SK-N-MC (cell line): ENCODE data around the gene PCSK4.
"Not testable (repeated sequence)": the region's sequence is repeated elsewhere in the genome, so short reads cannot be mapped to it uniquely, and the experiment has no call there.

Experiments
- DNase-seq: peaks from one replicate; pipeline ENCODE4 v3.0.0-alpha.2; 2011; ENCODE audit warnings: low read depth, low spot score
- H3K27ac ChIP-seq: fragments of 200-600 bp; sonication (generic); 2 replicates; pipeline ENCODE4 v1.5.1; 2016; ENCODE audit warnings: mixed run types
- H3K36me3 ChIP-seq: fragments of 200-600 bp; sonication (generic); 2 replicates; pipeline ENCODE4 v1.6.1; 2017; ENCODE audit warnings: antibody characterized with exemption, low read length, mixed read lengths; ENCODE audit not compliant: insufficient read depth
- H3K4me3 ChIP-seq: fragments of 200-600 bp; sonication (generic); 2 replicates; pipeline ENCODE4 v1.5.1; 2016
- H3K9ac ChIP-seq: fragments of 200-600 bp; sonication (generic); 2 replicates; pipeline ENCODE4 v1.8.0; 2017; ENCODE audit warnings: mixed run types, mixed read lengths; ENCODE audit not compliant: insufficient read length
- H3K9me3 ChIP-seq: fragments of 200-600 bp; sonication (generic); 2 replicates; pipeline ENCODE4 v1.6.1; 2017; ENCODE audit warnings: low read depth, mild to moderate bottlenecking, antibody characterized with exemption, low read length, moderate library complexity, mixed read lengths
- EZH2 ChIP-seq: fragments of 200-600 bp; sonication (generic); IDR thresholded peaks from one replicate; pipeline ENCODE4 v1.6.1; 2017; ENCODE audit warnings: antibody characterized with exemption
- FOXP2 ChIP-seq: optimal IDR thresholded peaks from 2 replicates; pipeline ENCODE3; 2011; ENCODE audit warnings: mild to moderate bottlenecking, moderate library complexity; ENCODE audit not compliant: insufficient read depth; ENCODE audit errors: extremely low read length, control extremely low read depth
- POLR2AphosphoS5 ChIP-seq: IDR thresholded peaks from 2 replicates; pipeline ENCODE4 v1.6.1; 2012; ENCODE audit warnings: mild to moderate bottlenecking, low read depth, low read length, borderline replicate concordance

PCSK4 gene

DNA sequence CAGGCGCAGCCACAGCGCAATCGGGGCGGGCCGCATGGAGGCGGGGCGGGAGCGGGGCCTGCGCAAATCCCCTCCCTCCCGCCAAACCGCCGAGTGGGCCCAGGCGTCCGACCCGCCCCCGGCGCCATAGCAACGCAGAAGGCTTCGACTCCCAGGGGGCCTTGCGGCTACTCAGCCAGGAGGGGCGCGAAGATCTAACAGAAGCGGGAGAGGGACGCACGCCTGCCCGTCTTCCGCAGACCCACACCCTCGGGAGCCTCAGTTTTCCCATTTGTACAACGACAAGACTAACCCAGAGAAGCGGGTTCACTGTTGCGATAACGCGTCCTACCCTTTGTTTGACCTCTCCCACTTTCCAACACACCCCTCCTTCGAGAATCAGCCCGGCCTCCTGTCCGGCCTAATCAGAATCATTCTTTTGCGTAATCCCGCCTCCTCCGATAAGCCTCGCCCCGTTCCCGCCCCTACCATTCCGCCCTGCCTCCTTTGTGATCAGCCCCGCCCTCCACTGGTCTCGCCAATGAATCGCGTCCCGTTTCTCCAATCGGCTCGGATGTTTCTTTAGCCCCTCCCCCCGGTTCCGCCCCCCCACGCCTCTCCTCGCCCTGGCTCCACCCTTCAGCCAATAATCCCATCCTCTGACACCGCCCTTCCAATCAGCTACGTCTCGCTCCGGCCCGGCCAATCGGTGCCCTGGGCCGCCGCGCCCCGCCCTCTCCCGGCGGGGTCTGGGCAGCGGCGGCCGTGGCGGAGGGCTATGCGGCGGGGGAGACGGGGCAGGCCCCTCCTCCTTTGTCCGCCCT, at the start of gene PCSK4:
Gene PCSK4 (minus strand): TSS at position 40 of the 803 bp plus-strand sequence. CDS start 4 bp downstream, at position 36.
- TF ChIP-seq FOXP2 (no peak), EZH2 (no peak), POLR2AphosphoS5 (peak; percentile 61; the same call in 1 of the 2 replicates)
- Histone ChIP-seq H3K27ac (peak within 1 kb of the TSS; percentile 68), H3K4me3 (peak within 1 kb of the TSS; percentile 88), H3K36me3 (no peaks in the 10 kb centered on the region), H3K9me3 (no peaks in the 10 kb centered on the region), H3K9ac (peak within 1 kb of the TSS; percentile 82)
- DNase-seq = peak; percentile 96

DNA sequence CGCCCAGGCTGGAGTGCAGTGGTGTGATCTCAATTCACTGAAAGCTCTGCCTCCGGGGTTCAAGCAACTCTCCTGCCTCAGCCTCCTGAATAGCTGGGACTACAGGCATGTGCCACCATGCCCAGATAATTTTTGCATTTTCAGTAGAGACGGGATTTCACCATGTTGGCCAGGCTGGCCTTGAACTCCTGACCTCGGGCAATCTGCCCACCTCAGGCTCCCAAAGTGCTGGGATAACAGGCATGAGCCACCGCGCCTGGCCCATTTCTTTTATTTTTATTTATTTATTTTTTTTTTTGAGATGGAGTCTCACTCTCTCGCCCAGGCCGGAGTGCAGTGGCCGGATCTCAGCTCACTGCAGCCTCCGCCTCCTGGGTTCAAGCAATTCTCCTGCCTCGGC, 49.6 kb upstream of the PCSK4 start:
- H3K36me3 ChIP-seq, H3K9me3 ChIP-seq, H3K9ac ChIP-seq, DNase-seq, H3K4me3 ChIP-seq, H3K27ac ChIP-seq: not testable (repeated sequence)

DNA sequence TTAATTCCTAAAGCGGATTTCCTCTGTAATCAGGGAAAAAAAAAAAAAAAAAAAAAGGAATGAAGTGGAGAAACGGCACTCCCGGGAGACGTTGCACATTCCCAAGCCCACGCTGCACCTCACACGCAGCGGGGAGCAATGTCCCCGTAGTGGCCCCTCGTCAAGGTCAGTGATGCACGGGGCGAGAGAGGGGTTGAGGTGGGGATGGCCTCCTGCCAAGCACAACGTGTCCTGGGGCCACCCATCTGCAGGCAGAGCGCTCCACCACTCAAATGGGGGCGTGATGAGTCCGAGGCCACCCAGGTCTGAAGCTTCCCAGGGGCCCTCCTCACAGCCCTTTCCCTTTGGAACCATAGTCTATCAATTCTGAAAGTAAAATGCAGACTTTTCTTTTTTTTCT, 48.8 kb upstream of the PCSK4 start:
- no peaks in the 10 kb centered on the region for H3K36me3 ChIP-seq
- TF ChIP-seq EZH2 (no peak), FOXP2 (no peak), POLR2AphosphoS5 (no peak)
- H3K4me3 ChIP-seq = no peak overlapping the region
- no peak overlapping the region for H3K27ac ChIP-seq
- H3K9ac ChIP-seq = no peak overlapping the region
- DNase-seq = no peak
- H3K9me3 ChIP-seq = no peaks in the 10 kb centered on the region

DNA sequence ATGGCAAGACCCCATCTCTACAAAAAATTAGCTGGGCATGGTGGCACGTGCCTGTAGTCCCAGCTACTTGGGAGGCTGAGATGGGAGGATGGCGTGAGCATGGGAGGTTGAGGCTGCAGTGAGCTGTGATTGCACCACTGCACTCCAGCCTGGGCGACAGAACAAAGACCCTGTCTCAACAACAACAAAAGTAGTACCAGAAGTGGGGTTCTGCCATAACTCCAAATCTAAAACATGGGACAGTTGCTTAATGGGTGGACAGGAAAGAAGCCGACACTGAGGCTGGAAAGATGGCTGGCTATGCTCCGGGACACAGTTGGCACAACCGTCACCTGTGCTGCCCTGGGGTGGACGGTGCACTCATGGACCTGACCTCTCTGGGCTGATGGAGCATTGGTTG, 45.5 kb upstream of the PCSK4 start:
- DNase-seq, H3K27ac ChIP-seq, H3K36me3 ChIP-seq, H3K4me3 ChIP-seq, H3K9ac ChIP-seq, H3K9me3 ChIP-seq: not testable (repeated sequence)

DNA sequence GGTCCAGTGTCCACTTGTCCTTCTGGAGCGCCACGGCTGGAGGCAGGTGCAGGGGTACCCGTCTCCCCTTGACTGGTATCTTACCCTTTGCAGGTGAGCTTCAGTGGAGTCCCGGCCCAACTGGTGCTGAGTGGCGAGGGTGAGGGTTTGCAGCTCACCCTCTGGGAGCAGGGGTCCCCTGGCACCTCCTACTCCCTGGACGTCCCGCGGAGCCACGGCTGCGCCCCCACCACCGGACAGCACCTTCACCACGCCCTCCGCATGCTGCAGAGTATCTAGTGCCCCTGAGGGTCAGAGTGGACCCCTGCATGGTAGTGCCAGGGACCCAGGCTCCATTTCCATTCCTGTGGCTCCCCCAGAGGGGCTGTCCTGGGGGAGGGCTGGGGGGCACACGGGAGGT, 44.8 kb upstream of the PCSK4 start:
- H3K36me3 ChIP-seq = no peaks in the 10 kb centered on the region
- no peaks in the 10 kb centered on the region for H3K9me3 ChIP-seq
- no peak overlapping the region for H3K27ac ChIP-seq
- TF ChIP-seq FOXP2 (no peak), POLR2AphosphoS5 (no peak), EZH2 (no peak)
- no peak for DNase-seq
- H3K9ac ChIP-seq = no peak overlapping the region
- H3K4me3 ChIP-seq = no peak overlapping the region

DNA sequence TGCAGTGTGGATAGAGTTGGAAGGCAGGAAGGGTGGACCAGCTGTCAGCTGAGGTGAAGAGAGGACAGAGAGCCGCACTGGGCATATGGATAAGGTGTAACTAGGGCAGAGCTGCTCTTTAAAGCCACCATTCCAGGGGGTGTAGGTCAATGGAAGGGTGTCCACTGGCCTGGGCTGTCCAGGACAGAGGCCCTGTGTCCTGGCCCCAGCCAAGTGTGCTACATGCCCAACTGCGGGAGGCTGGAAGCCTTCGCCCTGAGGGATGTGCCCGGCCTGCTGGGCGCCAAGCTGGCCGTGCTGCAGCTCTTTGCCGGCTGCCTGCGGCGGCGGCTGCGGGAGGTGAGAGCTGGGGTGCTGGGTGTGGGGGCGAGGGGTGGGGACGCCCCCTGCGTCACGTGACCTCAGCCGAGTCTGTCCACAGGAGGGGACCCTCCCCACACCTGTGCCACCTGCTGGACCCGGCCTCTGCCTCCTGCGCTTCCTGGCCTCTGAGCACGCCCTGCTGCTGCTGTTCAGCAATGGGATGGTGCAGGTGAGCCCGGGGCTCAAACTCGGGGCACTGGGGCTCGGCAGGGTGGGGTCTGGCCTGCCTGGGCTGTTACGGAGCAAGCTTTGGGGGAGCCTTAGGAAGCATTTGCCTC, 43.5 kb upstream of the PCSK4 start:
- no peaks in the 10 kb centered on the region for H3K36me3 ChIP-seq
- H3K9ac ChIP-seq = no peak overlapping the region
- H3K4me3 ChIP-seq = no peak overlapping the region
- H3K27ac ChIP-seq = no peak overlapping the region
- no peak for DNase-seq
- no peak for TF ChIP-seq POLR2AphosphoS5
- TF ChIP-seq EZH2 = no peak
- no peak for TF ChIP-seq FOXP2
- no peaks in the 10 kb centered on the region for H3K9me3 ChIP-seq

DNA sequence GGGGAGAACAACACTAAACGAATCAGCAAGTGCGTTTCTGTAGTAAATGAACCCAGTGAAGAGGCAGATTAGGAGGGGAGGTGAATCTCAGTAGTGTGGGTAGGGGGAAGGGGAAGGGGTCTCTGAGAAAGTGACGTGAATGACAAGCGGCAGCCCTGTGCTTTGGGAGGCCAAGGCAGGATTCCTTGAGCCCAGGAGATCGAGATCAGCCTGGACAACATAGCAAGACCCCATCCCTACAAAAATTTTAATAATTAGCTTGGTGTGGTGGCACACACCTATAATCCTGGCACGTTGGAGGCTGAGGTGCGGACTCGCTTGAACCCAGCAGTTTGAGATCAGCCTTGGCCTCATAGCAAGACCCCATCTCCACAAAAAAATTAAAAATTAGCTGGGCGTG, 41.9 kb upstream of the PCSK4 start:
- H3K36me3 ChIP-seq = no peaks in the 10 kb centered on the region
- no peak overlapping the region for H3K27ac ChIP-seq
- TF ChIP-seq FOXP2 = no peak
- no peak for TF ChIP-seq EZH2
- no peak for TF ChIP-seq POLR2AphosphoS5
- H3K4me3 ChIP-seq = no peak overlapping the region
- no peak overlapping the region for H3K9ac ChIP-seq
- DNase-seq = no peak
- H3K9me3 ChIP-seq = no peaks in the 10 kb centered on the region

DNA sequence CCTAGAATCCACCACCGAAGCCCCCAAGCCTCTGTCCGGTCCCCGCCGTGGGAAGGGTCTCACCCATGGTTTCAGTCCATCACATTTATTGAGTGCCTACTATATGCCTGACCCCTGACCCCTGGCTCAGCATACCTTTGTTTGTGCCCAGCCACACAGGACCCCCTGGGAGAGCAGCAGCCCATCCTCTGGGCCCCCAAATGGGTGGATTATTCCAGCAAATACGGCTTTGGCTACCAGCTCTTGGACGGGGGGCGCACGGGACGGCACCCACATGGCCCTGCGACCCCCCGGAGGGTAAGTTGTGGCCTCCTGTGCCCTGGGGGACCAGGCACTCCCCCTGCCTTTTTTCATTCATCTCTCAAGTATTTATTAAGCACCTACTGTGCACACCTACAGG, 41.4 kb upstream of the PCSK4 start:
- Histone ChIP-seq H3K4me3 (no peak overlapping the region), H3K27ac (no peak overlapping the region), H3K9me3 (no peaks in the 10 kb centered on the region), H3K9ac (no peak overlapping the region), H3K36me3 (no peaks in the 10 kb centered on the region)
- no peak for TF ChIP-seq EZH2
- DNase-seq = no peak

DNA sequence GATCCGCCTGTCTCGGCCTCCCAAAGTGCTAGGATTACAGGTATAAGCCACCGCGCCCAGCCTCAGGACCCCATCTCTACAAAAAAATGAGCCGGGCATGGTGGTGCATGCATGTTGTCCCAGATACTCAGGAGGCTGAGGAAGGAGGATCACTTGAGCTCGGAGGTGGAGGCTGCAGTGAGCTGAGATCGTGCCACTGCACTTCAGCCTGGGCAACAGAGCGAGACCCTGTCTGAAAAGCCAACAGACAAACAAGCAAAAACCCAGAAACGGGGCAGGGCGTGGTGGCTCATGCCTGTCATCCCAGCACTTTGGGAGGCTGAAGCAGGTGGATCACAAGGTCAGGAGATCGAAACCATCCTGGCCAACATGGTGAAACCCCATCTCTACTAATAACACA, 40.7 kb upstream of the PCSK4 start:
- not testable (repeated sequence) for H3K9me3 ChIP-seq, H3K4me3 ChIP-seq, H3K36me3 ChIP-seq, DNase-seq, H3K27ac ChIP-seq, H3K9ac ChIP-seq

DNA sequence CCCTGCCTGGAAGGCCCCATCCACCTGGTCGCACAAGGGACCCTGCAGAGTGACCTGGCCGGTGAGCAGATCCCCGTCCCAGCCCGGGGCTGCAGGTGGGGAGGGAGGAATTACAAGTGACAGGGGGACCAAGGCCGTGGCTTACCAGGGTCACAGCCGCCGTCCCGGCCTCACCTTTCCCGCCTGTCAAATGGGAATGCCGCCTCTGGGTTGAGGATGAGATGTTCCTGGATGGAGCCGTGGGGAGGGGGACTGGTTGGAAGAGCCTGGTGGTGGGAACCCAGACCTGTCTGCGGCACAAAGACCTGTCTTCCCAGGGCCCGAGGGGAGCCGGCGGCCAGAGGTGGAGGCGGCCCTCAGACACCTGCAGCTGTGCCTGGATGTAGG, 39.3 kb upstream of the PCSK4 start:
- no peaks in the 10 kb centered on the region for H3K36me3 ChIP-seq
- H3K9me3 ChIP-seq = no peaks in the 10 kb centered on the region
- no peak for DNase-seq
- no peak overlapping the region for H3K9ac ChIP-seq
- no peak for TF ChIP-seq FOXP2
- no peak for TF ChIP-seq EZH2
- TF ChIP-seq POLR2AphosphoS5 = no peak
- no peak overlapping the region for H3K27ac ChIP-seq
- no peak overlapping the region for H3K4me3 ChIP-seq
